Caco-2 (cell line): ENCODE measurements around the gene ZNF407. TPM values are rescaled to one million over a fixed set of nuclear protein-coding genes. Genes with fewer than 3 reads are reported as not detected.

ENCODE experiments used
- BruUV-seq: library from RNA; stranded (reverse); fragments of 400-500 nt; replicated peaks from 2 replicates; lab custom pipeline; 2021; lab: Mats Ljungman, UMichigan
- CTCF ChIA-PET: fragments of 300-600 bp; sonication (Branson Sonifier 250); formaldehyde crosslinking; loops from one replicate; lab custom pipeline; 2022; ENCODE audit warnings: antibody characterized with exemption; lab: Charles Lee
- POLR2A ChIA-PET: fragments of 300-600 bp; sonication (Branson Sonifier 250); formaldehyde crosslinking; loops from one replicate; lab custom pipeline; 2022; ENCODE audit warnings: antibody characterized with exemption; lab: Charles Lee
- DNase-seq, 2 experiments: peaks; one replicate each; pipeline versions ENCODE4 v3.0.0 to v3.0.0-alpha.2; 2020 to 2022
- H3K27me3 ChIP-seq: replicated peaks from 2 replicates; pipeline ENCODE4 v1.6.0; 2011; ENCODE audit warnings: low read length; ENCODE audit not compliant: control insufficient read depth, insufficient read depth
- H3K36me3 ChIP-seq: 2 replicates; pipeline ENCODE4 v1.5.1; 2011; ENCODE audit warnings: low read length; ENCODE audit not compliant: control insufficient read depth, insufficient read depth
- H3K4me1 ChIP-seq: fragments of 250-450 bp; sonication (Bioruptor Pico); 2 replicates; pipeline ENCODE4 v1.5.1; 2020; ENCODE audit warnings: mild to moderate bottlenecking
- H3K4me3 ChIP-seq: 2 replicates; pipeline ENCODE4 v1.5.1; 2011; ENCODE audit warnings: low read depth, mild to moderate bottlenecking, control low read depth, low read length
- H3K9me3 ChIP-seq: fragments of 250-450 bp; sonication (Bioruptor Pico); 2 replicates; pipeline ENCODE4 v1.5.1; 2020; ENCODE audit warnings: mild to moderate bottlenecking, moderate library complexity
- H3K27ac Mint-ChIP-seq: one replicate; pipeline ENCODE4 v1.8.0; 2022; ENCODE audit warnings: mixed read lengths; ENCODE audit not compliant: unreplicated experiment
- H3K27me3 Mint-ChIP-seq: one replicate; pipeline ENCODE4 v1.8.0; 2022; ENCODE audit warnings: mixed read lengths; ENCODE audit not compliant: insufficient read depth, unreplicated experiment
- H3K36me3 Mint-ChIP-seq: one replicate; pipeline ENCODE4 v1.8.0; 2022; ENCODE audit warnings: mild to moderate bottlenecking, mixed read lengths; ENCODE audit not compliant: insufficient read depth, unreplicated experiment
- H3K4me1 Mint-ChIP-seq: one replicate; pipeline ENCODE4 v1.8.0; 2022; ENCODE audit warnings: low read depth, mixed read lengths; ENCODE audit not compliant: unreplicated experiment
- H3K4me3 Mint-ChIP-seq: one replicate; pipeline ENCODE4 v1.8.0; 2022; ENCODE audit warnings: mild to moderate bottlenecking, moderate library complexity, mixed read lengths; ENCODE audit not compliant: unreplicated experiment
- H3K9me3 Mint-ChIP-seq: one replicate; pipeline ENCODE4 v1.8.0; 2022; ENCODE audit warnings: mixed read lengths; ENCODE audit not compliant: unreplicated experiment
- intact Hi-C: fragments of 100-400 bp; cut with micrococcal nuclease; formaldehyde crosslinking; loops from one replicate; pipeline ENCODE4 v1.10.0; 2022; ENCODE audit not compliant: unreplicated experiment
- total RNA-seq: library from RNA; stranded (reverse); gene quantifications from 2 replicates; pipeline ENCODE4 v1.2.3, GENCODE V29; 2022
- TF ChIP-seq, protein P1 (sequence below), 2 experiments: fragments of 200-600 bp in 1 of 2; IDR thresholded peaks; 1 replicate in 1 of 2; 2 replicates in 1 of 2; pipeline versions ENCODE4 v1.5.1 to v1.8.0; 2011 to 2022; ENCODE audit warnings: antibody characterized with exemption in 1 of 2, control low read depth in 1 of 2, inconsistent platforms in 1 of 2, low read depth in 1 of 2, low read length in 1 of 2, mild to moderate bottlenecking in 1 of 2, moderate library complexity in 1 of 2; ENCODE audit not compliant: insufficient read depth in 1 of 2, severe bottlenecking in 1 of 2, unreplicated experiment in 1 of 2

Gene ZNF407
- total RNA-seq, 1 experiment from 2014 or later = 4.7 TPM

DNA sequence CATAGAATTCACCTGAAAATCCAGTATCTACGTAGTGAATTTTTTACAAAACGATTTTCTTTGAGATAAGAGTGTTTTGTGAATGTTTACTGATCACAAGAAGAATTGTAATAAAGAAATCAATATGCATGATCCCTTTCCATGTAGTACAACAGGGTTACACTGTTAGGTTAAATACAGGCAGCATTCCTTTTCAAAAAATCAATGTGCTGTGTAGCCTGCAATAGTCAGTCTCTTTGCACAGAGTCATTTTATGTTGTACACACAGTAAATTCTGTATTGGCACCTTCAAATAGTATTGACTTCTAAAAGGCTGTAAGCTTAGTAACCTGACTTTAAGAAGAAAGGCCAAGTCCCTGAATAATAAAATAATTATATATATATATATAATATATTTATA is 63.3 kb downstream of the ZNF407 start:
- no peak for DNase-seq
- POLR2A ChIA-PET = no interaction called here
- no peak overlapping the region for H3K27ac Mint-ChIP-seq
- CTCF ChIA-PET = no interaction called here
- no peaks in the 10 kb centered on the region for H3K36me3 Mint-ChIP-seq
- Histone ChIP-seq H3K9me3 (no peaks in the 10 kb centered on the region), H3K4me1 (no peaks in the 10 kb centered on the region), H3K4me3 (no peak overlapping the region), H3K36me3 (no peaks in the 10 kb centered on the region), H3K27me3 (no peaks in the 10 kb centered on the region)
- no TSS peak for BruUV-seq
- intact Hi-C loops = no loop called here
- no peaks in the 10 kb centered on the region for H3K4me1 Mint-ChIP-seq
- no peaks in the 10 kb centered on the region for H3K9me3 Mint-ChIP-seq
- TF ChIP-seq, protein P1, sequence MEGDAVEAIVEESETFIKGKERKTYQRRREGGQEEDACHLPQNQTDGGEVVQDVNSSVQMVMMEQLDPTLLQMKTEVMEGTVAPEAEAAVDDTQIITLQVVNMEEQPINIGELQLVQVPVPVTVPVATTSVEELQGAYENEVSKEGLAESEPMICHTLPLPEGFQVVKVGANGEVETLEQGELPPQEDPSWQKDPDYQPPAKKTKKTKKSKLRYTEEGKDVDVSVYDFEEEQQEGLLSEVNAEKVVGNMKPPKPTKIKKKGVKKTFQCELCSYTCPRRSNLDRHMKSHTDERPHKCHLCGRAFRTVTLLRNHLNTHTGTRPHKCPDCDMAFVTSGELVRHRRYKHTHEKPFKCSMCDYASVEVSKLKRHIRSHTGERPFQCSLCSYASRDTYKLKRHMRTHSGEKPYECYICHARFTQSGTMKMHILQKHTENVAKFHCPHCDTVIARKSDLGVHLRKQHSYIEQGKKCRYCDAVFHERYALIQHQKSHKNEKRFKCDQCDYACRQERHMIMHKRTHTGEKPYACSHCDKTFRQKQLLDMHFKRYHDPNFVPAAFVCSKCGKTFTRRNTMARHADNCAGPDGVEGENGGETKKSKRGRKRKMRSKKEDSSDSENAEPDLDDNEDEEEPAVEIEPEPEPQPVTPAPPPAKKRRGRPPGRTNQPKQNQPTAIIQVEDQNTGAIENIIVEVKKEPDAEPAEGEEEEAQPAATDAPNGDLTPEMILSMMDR (IDR thresholded peaks at IDR 0.05; ENCODE audit: insufficient read depth in 1 of 2, low read depth in 1 of 2, low read length in 1 of 2, severe bottlenecking in 1 of 2, unreplicated experiment in 1 of 2) = no peak
- no peak overlapping the region for H3K4me3 Mint-ChIP-seq
- H3K27me3 Mint-ChIP-seq = no peaks in the 10 kb centered on the region

DNA sequence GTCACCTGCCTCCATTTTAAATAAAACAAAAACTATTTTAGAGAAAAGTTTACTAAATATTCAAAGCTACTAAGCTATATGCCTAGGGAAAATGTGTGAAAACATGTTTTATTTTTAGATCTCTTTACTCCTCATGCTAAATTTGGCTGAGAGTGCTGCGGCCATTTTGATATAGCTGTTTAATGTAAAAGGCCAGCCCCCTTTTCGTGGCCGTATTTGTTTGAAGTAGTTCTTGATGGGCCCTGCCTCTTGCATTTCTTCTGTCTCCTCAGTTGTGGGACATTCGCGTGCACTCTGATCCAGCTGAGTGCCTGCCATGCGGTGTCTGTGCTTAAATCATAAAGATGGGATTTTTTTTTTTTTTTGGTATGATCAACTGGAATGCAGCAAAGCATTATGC is 64.0 kb downstream of the ZNF407 start:
- intact Hi-C loops = no loop called here
- no peaks in the 10 kb centered on the region for H3K36me3 Mint-ChIP-seq
- H3K27ac Mint-ChIP-seq = no peak overlapping the region
- Histone ChIP-seq H3K27me3 (no peaks in the 10 kb centered on the region), H3K4me1 (no peaks in the 10 kb centered on the region), H3K4me3 (no peak overlapping the region), H3K9me3 (no peaks in the 10 kb centered on the region), H3K36me3 (no peaks in the 10 kb centered on the region)
- TF ChIP-seq, protein P1 (IDR thresholded peaks at IDR 0.05; ENCODE audit: insufficient read depth in 1 of 2, low read depth in 1 of 2, low read length in 1 of 2, severe bottlenecking in 1 of 2, unreplicated experiment in 1 of 2) = no peak
- no peak overlapping the region for H3K4me3 Mint-ChIP-seq
- no TSS peak for BruUV-seq
- no peak for DNase-seq
- H3K27me3 Mint-ChIP-seq = no peaks in the 10 kb centered on the region
- ChIA-PET POLR2A (no interaction called here), CTCF (no interaction called here)
- H3K9me3 Mint-ChIP-seq = no peaks in the 10 kb centered on the region
- H3K4me1 Mint-ChIP-seq = no peaks in the 10 kb centered on the region

DNA sequence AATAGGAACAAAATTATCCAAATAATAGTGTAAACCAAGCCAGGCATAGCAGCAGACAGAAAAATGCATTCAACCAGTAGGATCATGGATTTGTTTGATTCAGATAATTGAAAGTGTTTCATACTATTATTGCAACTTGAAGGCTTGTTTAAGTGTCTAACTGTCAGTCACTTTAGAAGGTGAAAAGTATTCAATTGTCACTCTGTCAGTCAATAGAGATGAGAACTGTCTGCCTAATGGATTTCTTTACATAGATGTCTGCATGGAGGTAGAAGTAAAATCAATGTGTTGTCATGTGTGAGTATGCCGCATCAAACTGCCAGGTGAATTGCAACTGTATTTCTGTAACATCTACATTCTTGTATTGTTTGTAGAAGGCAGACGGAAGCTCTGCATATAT is 65.0 kb downstream of the ZNF407 start:
- Mint-ChIP-seq H3K4me1 (no peaks in the 10 kb centered on the region), H3K27me3 (no peaks in the 10 kb centered on the region), H3K4me3 (no peak overlapping the region), H3K9me3 (no peaks in the 10 kb centered on the region), H3K36me3 (no peaks in the 10 kb centered on the region), H3K27ac (no peak overlapping the region)
- H3K4me3 ChIP-seq = no peak overlapping the region
- no TSS peak for BruUV-seq
- no peaks in the 10 kb centered on the region for H3K9me3 ChIP-seq
- ChIA-PET CTCF (no interaction called here), POLR2A (no interaction called here)
- H3K4me1 ChIP-seq = no peaks in the 10 kb centered on the region
- H3K27me3 ChIP-seq = no peaks in the 10 kb centered on the region
- no peak for DNase-seq
- intact Hi-C loops = no loop called here
- H3K36me3 ChIP-seq = no peaks in the 10 kb centered on the region
- TF ChIP-seq, protein P1 (IDR thresholded peaks at IDR 0.05; ENCODE audit: insufficient read depth in 1 of 2, low read depth in 1 of 2, low read length in 1 of 2, severe bottlenecking in 1 of 2, unreplicated experiment in 1 of 2) = no peak
